ENCODE measurements around the gene PLEKHG1. TPM values are rescaled to one million over a fixed set of nuclear protein-coding genes. Genes with fewer than 3 reads are reported as not detected.

Gene PLEKHG1
- total and polyA plus RNA-seq, 2 of the 13 experiments (the other 11 are each of a cell fraction or from before 2014, with no cell fraction given), result 0.03 to 0.04 TPM

GRCh38 chr6:150600010-150600300, 270 bp downstream of the PLEKHG1 start:
- DNase-seq (ENCODE audit: low spot score) (no peak), FAIRE-seq (no peak), ATAC-seq (peak; percentile 46)
- Histone ChIP-seq H3K79me2 (ENCODE audit: insufficient read depth, low read length) (no peaks in the 10 kb centered on the region), H2AFZ (ENCODE audit: low read length) (no peak overlapping the region), H3K36me3 (replicated peaks in 1 of 2; ENCODE audit: control insufficient read depth in 1 of 2, insufficient read depth in 2 of 2, low read length in 2 of 2) (no peaks in the 10 kb centered on the region), H3K9ac (ENCODE audit: insufficient read depth, low read depth, low read length) (no peak overlapping the region), H3K9me3 (ENCODE audit: low read length) (no peaks in the 10 kb centered on the region), H4K20me1 (ENCODE audit: insufficient read depth, low read length) (no peaks in the 10 kb centered on the region; the same call in 1 of the 2 replicates), H3K4me3 (replicated peaks in 1 of 3; ENCODE audit: insufficient read depth in 1 of 3, low read depth in 2 of 3, low read length in 3 of 3) (peak overlapping the region in 2 of 3 experiments; percentile 25 to 68; a peak in 3 of 6 replicates), H3K27ac (ENCODE audit: extremely low read length, insufficient read depth, low read length) (no peak overlapping the region), H3K4me1 (ENCODE audit: insufficient read depth, low read length) (peaks cover 12% of the 10 kb centered on the region; the same call in 1 of the 2 replicates), H3K4me2 (ENCODE audit: low read depth, low read length) (peak overlapping the region; percentile 72), H3K27me3 (ENCODE audit: control insufficient read depth in 1 of 2, insufficient read depth in 2 of 2, low read length in 2 of 2) (peaks cover 1 to 45% of the 10 kb centered on the region in 2 experiments; a peak in 3 of 5 replicates)
- POLR2A ChIA-PET, result no interaction called here
- no peak for TF ChIP-seq HINFP (CRISPR knock-in tag; IDR thresholded peaks at IDR 0.05; ENCODE audit: low read depth)
- peak; percentile 9; the same call in 1 of the 2 replicates for TF ChIP-seq MAX (IDR thresholded peaks at IDR 0.05)
- TF ChIP-seq GABPA (IDR thresholded peaks at IDR 0.05; ENCODE audit: low read depth, low read length), result no peak
- no peak for TF ChIP-seq GABPA (CRISPR knock-in tag; IDR thresholded peaks at IDR 0.05; ENCODE audit: low read depth)
- no peak for TF ChIP-seq ZNF24 (IDR thresholded peaks at IDR 0.05)
- TF ChIP-seq ZNF792 (CRISPR knock-in tag; IDR thresholded peaks at IDR 0.05), result no peak
- TF ChIP-seq ZSCAN21 (CRISPR knock-in tag; IDR thresholded peaks at IDR 0.05; ENCODE audit: borderline replicate concordance), result 0 out of 2 replicates have a peak, but pooled peaks have one; percentile 18
- TF ChIP-seq HMGXB3 (CRISPR knock-in tag; IDR thresholded peaks at IDR 0.05; ENCODE audit: borderline replicate concordance), result no peak
- no peak for TF ChIP-seq ZNF329 (CRISPR knock-in tag; IDR thresholded peaks at IDR 0.05; ENCODE audit: low read depth)
- no peak for TF ChIP-seq YY1 (IDR thresholded peaks at IDR 0.05; ENCODE audit: insufficient read depth, insufficient replicate concordance, low read depth, low read length)
- WGBS (ENCODE audit: low lambda C conversion rate), result 3% methylated on average over 7 of the region's 38 CpGs
- in situ Hi-C loops (cut with HindIII; ENCODE audit: extremely low pct_ligation_motif_present, low pct_unique_long_range_greater_than_20kb), result loop anchor here (10.0 kb wide), 2 partner anchors 185 to 215 kb away; no protein-coding TSS in a partner anchor
- intact Hi-C loops (cut with micrococcal nuclease; ENCODE audit: unreplicated experiment), result loop anchor here (2.0 kb wide), 1 partner anchor 215 kb away; no protein-coding TSS in a partner anchor
- BruUV-seq (replicated peaks), result no TSS peak
- CTCF ChIA-PET (ENCODE audit: low intra/inter-chr PET ratio, low total read pairs), result interaction anchor here (1.7 kb wide), 1 partner anchor 182 kb away, joined by 11 read pairs; no protein-coding TSS in a partner anchor

Data from HepG2 (cell line).